Mesothelial cell of epicardium (in vitro differentiated cells): Measurements from ENCODE around the gene TP73. TPM values are rescaled to one million over a fixed set of nuclear protein-coding genes. Genes with fewer than 3 reads are reported as not detected.

Experiments
- DNase-seq, 2 experiments: peaks; one replicate each; pipeline ENCODE4 v3.0.0; 2021; ENCODE audit warnings: low spot score in 2 of 2; ENCODE audit not compliant: unreplicated experiment in 2 of 2
- H3K27ac Mint-ChIP-seq: 2 replicates; pipeline ENCODE4 v1.8.0; 2021; ENCODE audit warnings: mixed read lengths
- H3K27me3 Mint-ChIP-seq: 2 replicates; pipeline ENCODE4 v1.8.0; 2021; ENCODE audit warnings: low read depth, mixed read lengths
- H3K36me3 Mint-ChIP-seq: 2 replicates; pipeline ENCODE4 v1.8.0; 2021; ENCODE audit warnings: mixed read lengths
- H3K4me1 Mint-ChIP-seq: 2 replicates; pipeline ENCODE4 v1.8.0; 2021; ENCODE audit warnings: mixed read lengths
- H3K4me3 Mint-ChIP-seq: 2 replicates; pipeline ENCODE4 v1.8.0; 2021; ENCODE audit warnings: mild to moderate bottlenecking, moderate library complexity, mixed read lengths
- H3K9me3 Mint-ChIP-seq: 2 replicates; pipeline ENCODE4 v1.8.0; 2021; ENCODE audit warnings: mixed read lengths
- total RNA-seq: library from RNA; stranded (reverse); gene quantifications from 3 replicates; pipeline ENCODE4 v1.2.1, GENCODE V29; 2021
- TF ChIP-seq, protein P1 (sequence below): fragments of 200-600 bp; sonication (generic); IDR thresholded peaks from one replicate; pipeline ENCODE4 v1.5.0; 2021; ENCODE audit warnings: antibody characterized with exemption; ENCODE audit not compliant: unreplicated experiment

The TP73 gene
- total RNA-seq, 1 donor from 2014 or later: 1.4 TPM

DNA sequence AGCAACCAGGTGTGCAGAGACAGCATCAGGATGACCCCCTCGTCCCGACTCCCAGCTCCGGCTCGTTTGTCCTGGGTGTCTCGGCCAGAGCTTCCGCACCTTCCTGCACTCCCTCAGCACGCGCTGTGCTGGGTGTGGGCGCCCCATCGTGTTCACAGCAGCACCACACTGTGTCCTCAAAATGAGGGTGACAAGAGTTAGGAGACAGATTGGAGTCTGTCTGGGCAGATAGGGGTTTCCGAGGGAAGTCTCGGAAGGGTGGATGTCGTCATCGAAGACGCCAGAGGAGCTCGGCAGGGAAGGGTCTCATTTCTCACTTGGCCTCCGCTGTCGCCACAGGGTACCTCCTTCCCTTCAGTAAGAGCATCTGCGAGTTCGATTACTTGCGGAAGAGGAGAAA is 104.1 kb downstream of the TP73 start:
- H3K9me3 Mint-ChIP-seq: peaks cover 10% of the 10 kb centered on the region
- H3K4me1 Mint-ChIP-seq: no peaks in the 10 kb centered on the region
- H3K27ac Mint-ChIP-seq: no peak overlapping the region
- no peak for DNase-seq
- H3K27me3 Mint-ChIP-seq: peaks cover 63% of the 10 kb centered on the region
- H3K4me3 Mint-ChIP-seq: no peak overlapping the region
- H3K36me3 Mint-ChIP-seq: no peaks in the 10 kb centered on the region
- TF ChIP-seq, protein P1, sequence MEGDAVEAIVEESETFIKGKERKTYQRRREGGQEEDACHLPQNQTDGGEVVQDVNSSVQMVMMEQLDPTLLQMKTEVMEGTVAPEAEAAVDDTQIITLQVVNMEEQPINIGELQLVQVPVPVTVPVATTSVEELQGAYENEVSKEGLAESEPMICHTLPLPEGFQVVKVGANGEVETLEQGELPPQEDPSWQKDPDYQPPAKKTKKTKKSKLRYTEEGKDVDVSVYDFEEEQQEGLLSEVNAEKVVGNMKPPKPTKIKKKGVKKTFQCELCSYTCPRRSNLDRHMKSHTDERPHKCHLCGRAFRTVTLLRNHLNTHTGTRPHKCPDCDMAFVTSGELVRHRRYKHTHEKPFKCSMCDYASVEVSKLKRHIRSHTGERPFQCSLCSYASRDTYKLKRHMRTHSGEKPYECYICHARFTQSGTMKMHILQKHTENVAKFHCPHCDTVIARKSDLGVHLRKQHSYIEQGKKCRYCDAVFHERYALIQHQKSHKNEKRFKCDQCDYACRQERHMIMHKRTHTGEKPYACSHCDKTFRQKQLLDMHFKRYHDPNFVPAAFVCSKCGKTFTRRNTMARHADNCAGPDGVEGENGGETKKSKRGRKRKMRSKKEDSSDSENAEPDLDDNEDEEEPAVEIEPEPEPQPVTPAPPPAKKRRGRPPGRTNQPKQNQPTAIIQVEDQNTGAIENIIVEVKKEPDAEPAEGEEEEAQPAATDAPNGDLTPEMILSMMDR: no peak

DNA sequence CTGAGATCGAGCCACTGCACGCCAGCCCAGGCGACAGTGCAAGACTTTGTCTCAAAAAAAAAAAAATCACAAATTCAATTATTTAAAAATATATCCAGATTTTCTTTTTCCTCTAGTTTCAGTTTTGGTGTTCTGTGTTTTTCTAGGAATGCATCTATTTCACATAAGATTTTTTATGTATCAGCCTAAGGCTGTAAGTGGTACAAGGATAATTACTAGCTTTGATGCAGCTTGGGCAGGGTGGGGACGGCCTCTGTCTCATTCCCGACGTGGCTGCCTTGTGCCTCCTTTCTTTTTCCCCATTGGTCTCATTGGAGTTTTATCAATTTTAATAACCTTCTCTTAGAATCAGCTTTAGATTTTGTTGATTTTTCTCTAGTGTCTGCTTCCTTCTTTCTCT is 106.8 kb downstream of the TP73 start:
- no peaks in the 10 kb centered on the region for H3K4me1 Mint-ChIP-seq
- DNase-seq: no peak
- H3K27me3 Mint-ChIP-seq: peaks cover 53% of the 10 kb centered on the region
- H3K36me3 Mint-ChIP-seq: no peaks in the 10 kb centered on the region
- H3K9me3 Mint-ChIP-seq: peaks cover 10% of the 10 kb centered on the region
- no peak overlapping the region for H3K27ac Mint-ChIP-seq
- TF ChIP-seq, protein P1: no peak
- no peak overlapping the region for H3K4me3 Mint-ChIP-seq

DNA sequence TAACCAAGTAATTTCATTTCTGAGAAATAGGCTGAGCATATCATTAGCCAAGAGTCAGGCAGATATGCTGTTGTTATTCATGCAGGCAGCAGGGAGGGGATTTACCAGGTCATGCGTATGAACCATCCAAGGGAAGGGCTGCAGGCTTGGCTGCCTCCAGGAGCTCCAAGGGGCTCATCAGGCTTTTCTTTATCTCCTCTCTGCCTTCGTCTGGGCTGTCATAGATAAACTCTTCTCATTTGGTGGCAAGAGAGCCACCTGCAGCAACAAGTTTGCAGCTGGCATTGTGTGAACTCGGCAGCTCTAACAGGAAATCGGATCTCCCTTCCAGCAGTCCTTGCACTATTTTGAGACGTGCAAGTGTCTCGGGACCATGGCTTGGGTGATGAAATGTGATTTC is 107.5 kb downstream of the TP73 start:
- Mint-ChIP-seq H3K27me3 (peaks cover 55% of the 10 kb centered on the region), H3K4me3 (no peak overlapping the region), H3K27ac (no peak overlapping the region), H3K9me3 (peaks cover 14% of the 10 kb centered on the region), H3K36me3 (no peaks in the 10 kb centered on the region), H3K4me1 (no peaks in the 10 kb centered on the region)
- TF ChIP-seq, protein P1: no peak
- no peak for DNase-seq

DNA sequence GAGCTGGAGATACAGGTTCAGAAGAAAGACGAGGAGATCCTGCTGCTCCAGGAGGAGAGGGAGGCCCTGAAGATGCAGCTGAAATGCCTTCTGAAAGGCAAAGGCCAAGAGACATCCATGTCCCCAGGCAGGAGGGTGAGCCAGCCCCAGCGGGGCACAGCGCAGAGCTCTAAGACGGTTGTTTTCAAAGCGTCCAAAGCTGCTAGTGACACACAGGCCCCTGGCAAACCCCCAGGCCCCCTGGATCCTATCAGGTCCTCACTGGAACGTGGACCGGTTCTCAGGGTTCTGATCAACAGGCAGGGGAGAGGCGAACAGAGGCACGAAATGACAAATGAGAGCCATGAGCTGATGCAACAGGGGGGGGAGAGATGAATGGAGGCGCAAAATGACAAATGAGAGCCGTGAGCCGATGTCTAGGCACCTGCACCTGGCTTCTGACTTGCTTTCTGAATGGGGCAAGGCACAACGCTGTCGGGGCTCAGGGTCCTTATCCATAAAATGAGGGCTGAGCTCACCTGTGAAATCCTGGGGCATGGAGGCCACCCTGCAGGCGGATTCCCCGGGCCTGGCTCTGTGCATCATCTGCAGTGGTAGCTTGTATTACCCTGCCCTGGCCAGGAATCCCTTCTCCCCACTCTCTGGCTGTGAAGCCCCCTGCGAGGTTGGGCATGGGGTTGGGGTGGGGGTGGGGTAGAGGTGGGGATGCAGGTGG is 109.1 kb downstream of the TP73 start:
- Mint-ChIP-seq H3K4me3 (no peak overlapping the region), H3K9me3 (peaks cover 24% of the 10 kb centered on the region), H3K27ac (no peak overlapping the region), H3K36me3 (no peaks in the 10 kb centered on the region), H3K4me1 (no peaks in the 10 kb centered on the region), H3K27me3 (peaks cover 54% of the 10 kb centered on the region)
- no peak for DNase-seq
- TF ChIP-seq, protein P1: no peak

DNA sequence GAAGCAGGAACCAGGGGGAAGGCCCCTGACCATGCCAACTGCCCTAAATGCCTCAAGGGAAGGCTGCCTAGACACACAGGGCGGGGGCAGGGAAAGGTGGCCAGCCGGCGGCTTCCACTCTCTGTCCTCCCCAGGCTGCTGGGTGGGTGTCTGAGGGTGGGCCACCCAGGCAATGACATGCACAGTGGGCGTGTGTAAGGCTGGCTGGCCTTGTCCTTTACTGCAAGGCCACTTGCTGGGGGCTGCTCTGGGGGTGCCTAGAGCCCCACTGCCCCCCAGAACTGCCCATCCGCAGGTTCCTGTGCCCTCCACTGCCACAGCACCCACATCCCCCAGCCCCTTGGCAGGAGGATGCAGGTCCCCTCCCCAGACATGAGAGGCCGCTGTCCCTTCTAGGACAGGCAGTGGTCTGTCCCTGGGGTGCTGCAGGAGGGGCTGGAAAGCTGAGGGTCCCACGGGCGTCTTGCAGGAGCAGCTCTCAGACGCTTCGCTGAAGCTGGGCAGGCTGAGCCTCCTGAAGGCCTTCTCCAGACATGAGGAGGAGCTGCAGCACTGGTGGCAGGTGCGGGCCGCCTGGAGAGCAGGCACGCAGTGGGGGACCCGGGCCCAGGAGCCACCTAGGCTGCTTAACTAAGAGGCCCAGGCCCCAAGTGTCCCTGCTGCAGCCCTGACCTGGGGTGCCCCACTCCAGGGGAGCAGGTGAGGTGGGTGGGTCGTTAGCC is 110.0 kb downstream of the TP73 start:
- TF ChIP-seq, protein P1: no peak
- H3K4me1 Mint-ChIP-seq: no peaks in the 10 kb centered on the region

More for the DNA sequence above, 110.0 kb downstream of the TP73 start:
- DNase-seq: no peak
- Mint-ChIP-seq H3K36me3 (no peaks in the 10 kb centered on the region), H3K4me3 (no peak overlapping the region), H3K27ac (no peak overlapping the region), H3K9me3 (peaks cover 24% of the 10 kb centered on the region), H3K27me3 (peaks cover 50% of the 10 kb centered on the region)
